GM12891 (cell line): ENCODE results near the gene CDH4.

Source experiments
- DNase-seq: peaks from one replicate; pipeline ENCODE4 v3.0.0; 2011; ENCODE audit warnings: low spot score; ENCODE audit not compliant: insufficient read length
- FAIRE-seq: peaks from 2 replicates; lab custom pipeline; 2011; peaks lifted over from hg19 to GRCh38; lab: Jason Lieb, UNC
- PAX5 ChIP-seq: IDR thresholded peaks from 2 replicates; pipeline ENCODE4 v1.6.1; 2011; ENCODE audit warnings: low read length, moderate library complexity, mild to moderate bottlenecking; ENCODE audit not compliant: insufficient read depth, severe bottlenecking
- POLR2A ChIP-seq: IDR thresholded peaks from 2 replicates; pipeline ENCODE4 v1.6.1; 2011; ENCODE audit warnings: low read depth, low read length, control low read depth
- POLR2AphosphoS5 ChIP-seq: IDR thresholded peaks from 2 replicates; pipeline ENCODE4 v1.6.1; 2011; ENCODE audit warnings: low read depth, low read length, control low read depth
- POU2F2 ChIP-seq: IDR thresholded peaks from 2 replicates; pipeline ENCODE4 v1.6.1; 2011; ENCODE audit warnings: low read depth, mild to moderate bottlenecking, control low read depth, low read length, moderate library complexity
- SPI1 ChIP-seq: IDR thresholded peaks from 2 replicates; pipeline ENCODE4 v1.6.1; 2011; ENCODE audit warnings: low read depth, low read length, control low read depth
- TAF1 ChIP-seq: IDR thresholded peaks from 2 replicates; pipeline ENCODE4 v1.6.1; 2011; ENCODE audit warnings: low read depth, low read length, control low read depth

CDH4 gene

GRCh38 chr20:61535956-61536355, 283.9 kb downstream of the CDH4 start:
- FAIRE-seq (no peak), DNase-seq (no peak)
- TF ChIP-seq POU2F2 = no peak
- TF ChIP-seq POLR2A = no peak
- no peak for TF ChIP-seq POLR2AphosphoS5
- no peak for TF ChIP-seq PAX5
- no peak for TF ChIP-seq TAF1
- no peak for TF ChIP-seq SPI1

DNA sequence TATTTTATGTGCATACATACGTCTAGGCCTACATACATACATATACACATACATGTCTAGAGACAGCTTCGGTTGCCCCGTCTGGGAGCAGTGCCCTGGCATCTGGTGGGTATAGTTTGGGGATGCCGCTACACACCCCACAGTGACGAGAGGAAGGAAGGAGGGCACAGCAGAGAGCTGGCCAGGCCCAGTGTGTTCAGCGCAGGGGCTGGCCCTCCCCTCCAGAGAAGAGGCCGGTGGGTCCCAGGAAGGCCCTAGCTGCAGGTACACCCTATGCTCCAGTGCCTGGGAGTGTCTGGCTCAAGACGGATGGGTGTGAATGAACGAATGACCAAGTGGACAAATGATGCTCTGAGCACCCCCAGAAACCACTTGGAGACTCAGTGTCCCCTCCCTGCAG, 284.6 kb downstream of the CDH4 start:
- no peak for FAIRE-seq
- DNase-seq = no peak
- TF ChIP-seq TAF1 (no peak), SPI1 (no peak), PAX5 (no peak), POU2F2 (no peak), POLR2A (no peak), POLR2AphosphoS5 (no peak)

GRCh38 chr20:61537239-61538182, 285.4 kb downstream of the CDH4 start:
- DNase-seq = no peak
- no peak for FAIRE-seq
- TF ChIP-seq SPI1 (no peak), POLR2AphosphoS5 (no peak), TAF1 (no peak), POLR2A (no peak), PAX5 (no peak), POU2F2 (no peak)

GRCh38 chr20:61538183-61538942, 286.3 kb downstream of the CDH4 start:
- no peak for FAIRE-seq
- no peak for DNase-seq
- no peak for TF ChIP-seq SPI1
- TF ChIP-seq POU2F2 = no peak
- TF ChIP-seq PAX5 = no peak
- TF ChIP-seq TAF1 = no peak
- no peak for TF ChIP-seq POLR2AphosphoS5
- TF ChIP-seq POLR2A = no peak

- TF ChIP-seq TAF1 = no peak
- no peak for TF ChIP-seq SPI1
- TF ChIP-seq POU2F2 = no peak
- no peak for TF ChIP-seq POLR2AphosphoS5
- no peak for TF ChIP-seq PAX5
- TF ChIP-seq POLR2A = no peak
- DNase-seq (no peak), FAIRE-seq (no peak)
Measured at GRCh38 chr20:61538943-61539265, 286.8 kb downstream of the CDH4 start.

DNA sequence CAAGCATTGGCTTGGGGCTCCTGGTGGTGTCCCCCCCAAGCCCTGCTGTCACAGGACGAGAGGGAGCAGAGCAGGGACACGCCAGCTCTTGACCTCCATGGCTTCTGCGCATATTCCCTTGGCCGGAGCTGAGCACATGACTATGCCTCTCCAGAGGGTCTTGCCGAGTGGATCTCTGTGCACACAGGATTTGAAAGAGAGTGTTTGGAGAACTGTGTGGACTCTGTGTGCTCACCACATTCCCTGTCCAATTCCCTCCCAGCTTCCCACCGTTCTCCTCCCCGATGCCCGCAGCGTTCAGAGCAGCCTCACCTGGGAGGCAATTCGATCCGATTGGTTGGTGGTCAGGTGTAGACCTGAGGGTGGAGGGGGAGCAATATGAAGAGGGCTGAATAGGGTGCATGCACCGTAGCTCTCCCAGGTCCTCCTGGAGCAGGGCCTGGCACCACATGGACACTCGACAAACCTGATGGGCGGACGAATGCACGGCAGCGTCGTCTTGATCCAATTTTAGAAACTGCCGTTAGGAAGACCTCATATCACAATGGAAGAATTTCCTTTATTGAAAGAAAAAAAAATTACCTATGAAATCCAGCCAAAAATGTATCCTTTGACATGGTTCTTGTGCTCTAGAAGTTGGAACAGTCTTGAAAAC, 287.8 kb downstream of the CDH4 start:
- no peak for FAIRE-seq
- no peak for DNase-seq
- TF ChIP-seq POU2F2 (no peak), POLR2A (no peak), SPI1 (no peak), TAF1 (no peak)

GRCh38 chr20:61541537-61541936, 289.5 kb downstream of the CDH4 start:
- FAIRE-seq = no peak
- no peak for DNase-seq
- TF ChIP-seq POLR2A = no peak
- TF ChIP-seq TAF1 = no peak
- TF ChIP-seq POU2F2 = no peak
- no peak for TF ChIP-seq PAX5
- TF ChIP-seq SPI1 = no peak
- TF ChIP-seq POLR2AphosphoS5 = no peak

- DNase-seq (no peak), FAIRE-seq (no peak)
- no peak for TF ChIP-seq SPI1
- TF ChIP-seq POU2F2 = no peak
- TF ChIP-seq TAF1 = no peak
Measured at GRCh38 chr20:61543086-61543485, 291.0 kb downstream of the CDH4 start.

GRCh38 chr20:61543931-61544745, 292.1 kb downstream of the CDH4 start:
- no peak for FAIRE-seq
- no peak for DNase-seq
- TF ChIP-seq POLR2AphosphoS5 = no peak
- TF ChIP-seq TAF1 = no peak
- no peak for TF ChIP-seq POLR2A
- no peak for TF ChIP-seq SPI1
- TF ChIP-seq POU2F2 = no peak
- no peak for TF ChIP-seq PAX5
